ENCODE measurements around the gene PPP1CA.

PPP1CA gene
- long read RNA-seq, transcript PPP1CA-204 (6 exons, 1,677 nt), result minor isoform, 49 of 2,222 reads
- long read RNA-seq, transcript PPP1CA-201 (7 exons, 1,389 nt), result minor isoform, 21 of 2,222 reads
- long read RNA-seq, transcript PPP1CA-203 (7 exons, 1,476 nt), result major isoform, 2,109 of 2,222 reads
- long read RNA-seq, transcript PPP1CA-202 (6 exons, 1,054 nt), result minor isoform, 9 of 2,222 reads
- long read RNA-seq, partial matches to known transcripts, result 3 of 2,222 reads
- long read RNA-seq, other reads (novel, unspliced or antisense), result 26 of 2,222 reads

DNA sequence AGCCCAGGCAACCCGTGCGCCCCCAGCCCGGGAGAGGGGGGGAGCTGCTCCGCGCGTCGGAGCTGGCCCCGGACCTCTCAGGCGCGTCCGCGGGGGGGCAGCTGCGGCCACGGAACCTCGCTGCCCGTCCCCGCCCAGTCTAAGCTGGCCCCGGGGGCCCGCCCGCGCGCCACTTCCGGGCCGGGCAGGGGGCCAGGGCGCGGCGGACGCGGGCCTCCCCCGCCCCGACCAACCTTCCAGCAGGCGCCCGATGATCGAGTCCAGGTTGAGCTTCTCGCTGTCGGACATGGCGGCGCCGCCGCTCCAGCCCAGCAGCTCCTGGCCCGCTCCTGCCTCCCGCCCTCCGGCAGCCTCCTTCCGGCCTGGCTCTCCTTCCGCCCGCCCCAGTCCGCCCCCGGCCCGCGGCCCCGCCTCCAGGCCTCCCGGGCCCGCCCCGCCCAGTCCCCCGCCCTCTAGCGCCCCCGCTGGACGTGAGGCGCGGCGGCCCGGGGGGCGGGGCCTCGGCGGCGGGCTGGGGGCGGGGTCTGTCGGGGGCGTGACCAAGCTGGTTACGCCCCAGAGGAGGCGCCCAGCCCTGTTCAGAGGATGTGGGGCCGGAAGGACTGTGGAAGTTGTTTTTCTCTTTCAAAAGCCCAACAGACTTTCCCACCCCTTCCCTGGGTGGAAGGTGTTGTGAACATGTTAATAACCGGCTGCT lies at the start of gene PPP1CA:
TSS of gene PPP1CA (minus strand) at position 364 of the 697 bp plus-strand sequence. CDS start at position 288, 76 bp downstream.
- DNase-seq (ENCODE audit: low read depth in 1 of 2, low spot score in 1 of 2), result peak; percentile 88 to 89
- peak within 1 kb of the TSS; percentile 75 for H3K4me3 ChIP-seq (replicated peaks; ENCODE audit: insufficient read depth, low read length)
- TF ChIP-seq SPI1 (IDR thresholded peaks at IDR 0.05; ENCODE audit: borderline replicate concordance, low read depth) (no peak), GABPA (IDR thresholded peaks at IDR 0.05; ENCODE audit: low read depth) (peak; percentile 57), POLR2AphosphoS5 (IDR thresholded peaks at IDR 0.05; ENCODE audit: low read depth) (peak; percentile 73)
- TF ChIP-seq, protein P1, sequence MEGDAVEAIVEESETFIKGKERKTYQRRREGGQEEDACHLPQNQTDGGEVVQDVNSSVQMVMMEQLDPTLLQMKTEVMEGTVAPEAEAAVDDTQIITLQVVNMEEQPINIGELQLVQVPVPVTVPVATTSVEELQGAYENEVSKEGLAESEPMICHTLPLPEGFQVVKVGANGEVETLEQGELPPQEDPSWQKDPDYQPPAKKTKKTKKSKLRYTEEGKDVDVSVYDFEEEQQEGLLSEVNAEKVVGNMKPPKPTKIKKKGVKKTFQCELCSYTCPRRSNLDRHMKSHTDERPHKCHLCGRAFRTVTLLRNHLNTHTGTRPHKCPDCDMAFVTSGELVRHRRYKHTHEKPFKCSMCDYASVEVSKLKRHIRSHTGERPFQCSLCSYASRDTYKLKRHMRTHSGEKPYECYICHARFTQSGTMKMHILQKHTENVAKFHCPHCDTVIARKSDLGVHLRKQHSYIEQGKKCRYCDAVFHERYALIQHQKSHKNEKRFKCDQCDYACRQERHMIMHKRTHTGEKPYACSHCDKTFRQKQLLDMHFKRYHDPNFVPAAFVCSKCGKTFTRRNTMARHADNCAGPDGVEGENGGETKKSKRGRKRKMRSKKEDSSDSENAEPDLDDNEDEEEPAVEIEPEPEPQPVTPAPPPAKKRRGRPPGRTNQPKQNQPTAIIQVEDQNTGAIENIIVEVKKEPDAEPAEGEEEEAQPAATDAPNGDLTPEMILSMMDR (IDR thresholded peaks at IDR 0.05; ENCODE audit: insufficient read depth, low read length), result no peak
- TF ChIP-seq, protein P2, sequence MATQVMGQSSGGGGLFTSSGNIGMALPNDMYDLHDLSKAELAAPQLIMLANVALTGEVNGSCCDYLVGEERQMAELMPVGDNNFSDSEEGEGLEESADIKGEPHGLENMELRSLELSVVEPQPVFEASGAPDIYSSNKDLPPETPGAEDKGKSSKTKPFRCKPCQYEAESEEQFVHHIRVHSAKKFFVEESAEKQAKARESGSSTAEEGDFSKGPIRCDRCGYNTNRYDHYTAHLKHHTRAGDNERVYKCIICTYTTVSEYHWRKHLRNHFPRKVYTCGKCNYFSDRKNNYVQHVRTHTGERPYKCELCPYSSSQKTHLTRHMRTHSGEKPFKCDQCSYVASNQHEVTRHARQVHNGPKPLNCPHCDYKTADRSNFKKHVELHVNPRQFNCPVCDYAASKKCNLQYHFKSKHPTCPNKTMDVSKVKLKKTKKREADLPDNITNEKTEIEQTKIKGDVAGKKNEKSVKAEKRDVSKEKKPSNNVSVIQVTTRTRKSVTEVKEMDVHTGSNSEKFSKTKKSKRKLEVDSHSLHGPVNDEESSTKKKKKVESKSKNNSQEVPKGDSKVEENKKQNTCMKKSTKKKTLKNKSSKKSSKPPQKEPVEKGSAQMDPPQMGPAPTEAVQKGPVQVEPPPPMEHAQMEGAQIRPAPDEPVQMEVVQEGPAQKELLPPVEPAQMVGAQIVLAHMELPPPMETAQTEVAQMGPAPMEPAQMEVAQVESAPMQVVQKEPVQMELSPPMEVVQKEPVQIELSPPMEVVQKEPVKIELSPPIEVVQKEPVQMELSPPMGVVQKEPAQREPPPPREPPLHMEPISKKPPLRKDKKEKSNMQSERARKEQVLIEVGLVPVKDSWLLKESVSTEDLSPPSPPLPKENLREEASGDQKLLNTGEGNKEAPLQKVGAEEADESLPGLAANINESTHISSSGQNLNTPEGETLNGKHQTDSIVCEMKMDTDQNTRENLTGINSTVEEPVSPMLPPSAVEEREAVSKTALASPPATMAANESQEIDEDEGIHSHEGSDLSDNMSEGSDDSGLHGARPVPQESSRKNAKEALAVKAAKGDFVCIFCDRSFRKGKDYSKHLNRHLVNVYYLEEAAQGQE (IDR thresholded peaks at IDR 0.05; ENCODE audit: insufficient replicate concordance, low read depth), result peak; percentile 18
- H3K27ac ChIP-seq (replicated peaks), result peak within 1 kb of the TSS; percentile 94
- no peaks in the 10 kb centered on the region for H3K27me3 ChIP-seq (ENCODE audit: insufficient read depth, poor library complexity, severe bottlenecking)

DNA sequence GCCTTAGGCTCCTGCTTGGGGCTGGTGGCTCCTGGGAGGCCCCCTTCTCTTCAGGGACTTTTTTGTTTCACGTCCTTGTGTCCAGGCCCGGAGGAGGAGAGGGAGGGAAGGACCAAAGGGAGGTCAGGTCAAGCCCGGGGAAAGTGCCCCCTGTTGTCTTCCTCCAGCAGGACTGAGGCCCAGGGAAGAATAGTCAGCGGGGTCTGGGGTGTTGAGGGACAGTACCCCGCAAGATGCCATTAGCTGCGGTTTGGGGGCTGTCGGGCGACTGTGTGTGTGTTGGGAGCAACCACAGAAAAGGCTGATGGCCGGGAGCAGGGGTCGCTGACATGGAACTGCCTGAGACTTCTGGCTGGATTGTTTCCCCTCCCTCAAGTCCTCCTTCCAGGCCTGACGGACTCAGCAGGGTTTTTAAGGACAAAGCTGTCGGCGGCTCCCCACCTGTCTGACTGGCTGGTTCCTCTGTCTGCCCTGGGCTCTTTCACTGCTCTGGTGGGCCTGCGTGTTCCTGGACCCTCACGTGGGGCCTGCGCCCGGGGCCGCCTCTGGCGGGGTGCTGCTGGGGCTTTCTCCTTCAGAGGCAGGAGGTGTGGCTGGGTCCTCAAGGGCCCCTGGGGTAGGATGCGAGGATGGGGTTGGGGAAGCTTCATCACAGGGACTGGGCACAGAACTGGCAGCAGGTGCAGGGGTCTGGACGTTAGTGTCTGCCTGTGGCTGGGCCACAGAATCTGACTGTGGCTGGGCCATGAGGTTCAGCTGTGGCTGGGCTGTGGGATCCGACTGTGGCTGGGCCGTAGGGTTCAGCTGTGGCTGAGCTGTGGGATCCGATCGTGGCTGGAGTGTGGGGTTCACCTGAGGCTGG lies 49.4 kb upstream of the PPP1CA start:
- no peak for DNase-seq (ENCODE audit: low read depth in 1 of 2, low spot score in 1 of 2)
- no peak overlapping the region for H3K4me3 ChIP-seq (replicated peaks; ENCODE audit: insufficient read depth, low read length)
- TF ChIP-seq SPI1 (IDR thresholded peaks at IDR 0.05; ENCODE audit: borderline replicate concordance, low read depth) (no peak), GABPA (IDR thresholded peaks at IDR 0.05; ENCODE audit: low read depth) (no peak), POLR2AphosphoS5 (IDR thresholded peaks at IDR 0.05; ENCODE audit: low read depth) (no peak)
- TF ChIP-seq, protein P2 (IDR thresholded peaks at IDR 0.05; ENCODE audit: insufficient replicate concordance, low read depth), result no peak
- TF ChIP-seq, protein P1 (IDR thresholded peaks at IDR 0.05; ENCODE audit: insufficient read depth, low read length), result no peak
- no peaks in the 10 kb centered on the region for H3K27me3 ChIP-seq (ENCODE audit: insufficient read depth, poor library complexity, severe bottlenecking)
- H3K27ac ChIP-seq (replicated peaks), result no peak overlapping the region

DNA sequence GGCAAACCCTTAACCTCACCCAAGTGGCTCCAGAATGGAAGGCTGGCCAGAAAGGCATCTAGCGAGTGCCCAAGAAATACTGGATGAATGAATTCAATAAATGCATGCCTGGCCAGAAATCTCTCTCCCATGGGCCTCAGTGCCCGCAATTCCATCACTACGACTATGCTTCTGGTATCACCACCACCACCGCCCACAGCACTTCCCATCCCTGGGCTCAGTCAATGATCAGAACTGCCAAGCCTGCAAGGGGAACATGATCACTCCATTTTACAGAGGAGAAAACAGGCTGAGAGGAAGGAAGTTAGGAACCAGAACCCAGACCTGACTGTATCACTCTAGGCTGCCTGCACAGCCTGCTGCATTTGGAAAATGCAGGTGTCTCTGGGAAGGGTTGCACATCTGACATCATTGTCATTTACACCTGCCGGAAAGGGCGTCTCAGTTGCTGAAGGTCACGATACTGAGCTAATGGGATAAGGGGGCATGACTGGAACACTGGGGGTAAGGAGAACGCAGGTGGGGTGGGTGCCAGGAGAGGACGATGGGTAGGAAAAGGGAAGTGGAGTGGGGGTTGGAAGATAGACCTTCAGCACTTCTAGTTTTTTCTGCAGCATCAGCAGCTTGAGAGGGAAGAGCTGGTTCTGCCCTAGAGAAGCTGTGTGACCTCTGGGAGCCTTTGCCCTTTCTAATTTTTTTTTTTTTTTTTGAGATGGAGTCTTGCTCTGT lies 47.6 kb upstream of the PPP1CA start:
- Histone ChIP-seq H3K27me3 (ENCODE audit: insufficient read depth, poor library complexity, severe bottlenecking) (no peaks in the 10 kb centered on the region), H3K4me3 (replicated peaks; ENCODE audit: insufficient read depth, low read length) (no peak overlapping the region), H3K27ac (replicated peaks) (no peak overlapping the region)
- DNase-seq (ENCODE audit: low read depth in 1 of 2, low spot score in 1 of 2), result peak in 1 of 2 experiments; percentile 53
- no peak for TF ChIP-seq GABPA (IDR thresholded peaks at IDR 0.05; ENCODE audit: low read depth)
- TF ChIP-seq, protein P1 (IDR thresholded peaks at IDR 0.05; ENCODE audit: insufficient read depth, low read length), result no peak
- TF ChIP-seq, protein P2 (IDR thresholded peaks at IDR 0.05; ENCODE audit: insufficient replicate concordance, low read depth), result no peak
- TF ChIP-seq SPI1 (IDR thresholded peaks at IDR 0.05; ENCODE audit: borderline replicate concordance, low read depth), result peak; percentile 91
